Measurements from ENCODE around the gene SANBR.
"Not testable (repeated sequence)": the region's sequence is repeated elsewhere in the genome, so short reads cannot be mapped to it uniquely, and the experiment has no call there.

The SANBR gene

DNA sequence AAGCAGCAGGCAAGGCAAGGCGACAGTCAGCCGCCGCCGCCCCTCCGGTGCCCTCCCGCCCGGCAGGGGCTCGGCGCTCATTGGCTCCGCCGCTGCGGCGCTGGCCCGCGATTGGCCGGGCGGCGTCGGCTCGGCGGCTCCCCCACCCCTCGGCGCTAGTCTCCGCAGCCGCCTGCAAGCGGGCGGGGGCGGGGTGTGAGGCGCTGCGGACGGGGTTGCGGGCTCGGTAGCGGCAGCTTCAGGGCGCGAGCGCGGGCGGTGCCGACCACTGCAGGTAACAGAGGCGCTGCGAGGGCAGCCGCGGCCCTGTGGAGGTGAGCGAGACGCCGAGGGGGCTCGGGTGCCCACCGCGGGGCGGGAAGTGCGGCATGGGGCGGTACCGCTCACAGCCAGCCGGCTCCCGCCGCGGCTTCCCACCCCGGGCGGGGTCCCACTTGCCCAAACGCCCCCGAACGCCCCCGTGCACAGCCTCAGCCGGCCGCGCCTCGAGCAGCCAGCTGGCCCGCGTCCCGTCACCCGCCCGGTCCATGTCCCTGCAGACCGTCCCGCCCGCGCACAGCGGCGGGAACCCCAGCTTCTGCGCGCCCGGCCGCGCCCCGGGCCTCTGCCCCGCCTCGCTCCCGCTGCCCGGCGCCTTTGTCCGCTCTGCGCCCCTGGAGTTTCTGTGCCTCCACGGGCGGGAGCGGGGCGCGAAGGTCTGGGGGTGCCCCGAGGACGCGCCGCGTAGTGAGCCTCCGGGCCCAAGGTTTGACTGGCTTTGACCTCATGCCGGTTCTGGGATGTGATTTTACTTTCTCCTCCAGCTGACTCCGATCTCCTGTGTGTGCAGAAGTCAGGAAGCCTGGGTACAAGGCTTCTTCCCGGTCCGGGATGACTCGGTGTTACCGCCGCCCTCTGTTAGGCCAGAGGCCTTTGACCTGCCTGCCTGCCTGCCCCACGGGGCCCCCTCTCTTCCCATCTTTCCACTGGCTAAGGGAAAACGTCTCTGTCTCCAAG is at the start of gene SANBR:
SANBR (plus strand) TSS at position 158 of the 996 bp plus-strand sequence. CDS start 4,480 bp downstream, outside the sequence.
- peak; percentile 79 for DNase-seq (ENCODE audit: low read depth)

DNA sequence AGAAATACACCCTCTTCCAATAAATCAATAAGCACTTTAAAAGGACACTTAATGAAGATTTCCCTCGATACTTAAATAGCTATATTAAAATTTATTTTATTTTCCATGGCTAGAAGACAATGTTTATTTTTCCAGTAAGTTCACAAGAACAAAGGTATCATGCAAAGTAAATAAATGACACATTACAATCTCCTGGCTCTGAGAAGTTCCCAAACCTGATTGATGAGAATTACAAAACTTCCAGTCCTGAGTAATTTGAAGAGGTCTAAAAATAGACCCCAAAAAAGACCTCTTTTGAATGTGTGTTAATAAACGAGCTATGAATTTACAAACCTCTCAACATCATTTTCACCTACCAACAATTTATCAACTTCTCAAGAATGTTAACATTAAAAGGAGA is 49.7 kb upstream of the SANBR start:
- no peak for DNase-seq (ENCODE audit: low read depth)

DNA sequence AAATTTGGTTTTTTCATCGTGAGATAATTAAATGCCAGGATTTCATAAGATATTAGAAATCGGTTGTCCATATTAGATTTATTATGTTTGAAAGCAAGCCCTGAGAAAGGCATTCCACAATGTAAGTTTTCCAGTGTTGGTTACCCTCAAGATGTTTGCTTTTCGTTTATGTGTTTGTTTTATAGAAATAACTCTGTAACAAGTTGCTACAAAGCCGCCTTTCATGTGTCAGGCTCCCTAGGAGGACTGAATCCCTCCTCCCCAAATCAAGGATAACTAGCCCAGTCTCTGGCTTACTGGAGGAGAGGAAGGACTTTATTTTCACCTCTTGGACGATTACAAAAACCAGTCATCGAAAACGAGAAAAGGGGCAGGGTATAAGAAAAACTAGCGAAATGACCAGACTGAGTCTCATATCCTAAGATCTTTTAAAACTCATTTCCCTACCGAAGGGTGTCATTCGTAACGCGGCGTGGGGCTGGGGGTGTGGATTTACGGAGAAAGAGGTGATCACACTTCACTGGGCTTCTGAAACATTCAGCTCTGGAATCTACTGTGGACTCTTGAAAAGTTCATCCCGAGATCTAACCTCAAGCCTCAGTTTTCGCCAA is 49.2 kb upstream of the SANBR start:
- DNase-seq (ENCODE audit: low read depth), result no peak

DNA sequence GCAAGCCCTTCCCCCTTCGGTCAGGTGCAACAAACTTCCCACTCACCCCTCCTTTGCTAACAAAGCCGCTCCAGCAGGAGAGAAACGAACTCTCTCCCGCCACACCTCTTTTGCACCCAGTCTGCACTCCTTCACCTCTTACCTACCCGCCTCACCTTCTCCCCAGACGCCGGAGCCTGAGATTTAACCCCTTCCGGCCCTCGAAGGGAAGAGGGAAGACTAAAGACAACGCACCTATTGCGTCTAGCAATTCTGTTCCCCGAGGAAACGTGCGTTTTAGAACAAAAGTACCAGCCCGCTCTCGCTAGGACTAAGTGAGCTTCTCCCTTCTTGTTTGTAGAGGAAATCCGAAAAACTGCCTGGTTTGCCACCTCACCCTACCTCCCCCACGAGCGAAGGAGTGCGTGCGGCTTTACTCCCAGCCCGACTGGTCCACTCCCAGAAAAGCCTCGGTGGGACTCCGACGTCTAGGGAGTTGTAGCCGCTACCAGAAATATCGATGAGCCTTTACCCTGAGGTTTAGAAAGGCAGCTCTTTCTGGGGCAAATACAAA is 48.6 kb upstream of the SANBR start:
- DNase-seq (ENCODE audit: low read depth), result peak; percentile 39

DNA sequence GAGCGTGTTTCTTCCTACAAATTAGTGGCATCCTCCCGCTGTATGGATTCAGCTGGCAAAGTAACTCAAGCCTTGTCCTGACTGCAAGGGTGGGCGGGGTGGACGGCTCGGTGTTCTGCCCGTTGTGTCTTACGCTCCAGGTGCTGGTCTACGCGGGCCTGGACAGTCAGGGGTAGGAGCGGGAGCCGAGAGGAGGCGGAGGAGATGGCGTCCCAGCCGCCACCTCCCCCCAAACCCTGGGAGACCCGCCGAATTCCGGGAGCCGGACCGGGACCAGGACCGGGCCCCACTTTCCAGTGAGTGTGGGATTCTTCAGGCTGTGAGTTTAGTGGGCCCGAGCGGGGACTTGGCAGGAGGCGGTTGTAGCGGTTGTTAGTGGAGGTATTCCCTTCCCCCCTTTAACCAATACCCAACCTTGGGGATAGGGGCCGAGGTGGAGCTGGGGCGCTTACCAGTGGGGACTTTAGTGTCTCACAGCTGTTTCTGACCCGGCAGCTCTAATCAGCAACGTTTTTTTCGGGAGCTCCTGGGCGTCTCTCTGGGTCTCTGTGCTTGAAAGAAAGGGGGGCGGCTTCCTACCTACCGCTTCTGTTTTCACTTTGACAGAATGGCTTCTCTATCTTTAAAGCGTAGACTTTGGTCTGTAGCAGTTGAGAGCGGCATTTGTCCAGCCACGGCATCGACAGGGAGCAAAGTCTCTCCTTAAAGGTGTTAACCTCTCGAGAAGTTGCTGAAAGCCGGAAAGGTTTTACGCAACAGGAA is 47.9 kb upstream of the SANBR start, which contains the start of the genes PEX13 and PUS10:
PEX13 (plus strand) TSS at position 165 of the 762 bp plus-strand sequence; CDS start at position 205, 40 bp downstream.
PUS10 (minus strand) TSS at position 700 of the 762 bp plus-strand sequence. CDS start 6,365 bp downstream, outside the sequence.
- DNase-seq (ENCODE audit: low read depth), result peak; percentile 40

DNA sequence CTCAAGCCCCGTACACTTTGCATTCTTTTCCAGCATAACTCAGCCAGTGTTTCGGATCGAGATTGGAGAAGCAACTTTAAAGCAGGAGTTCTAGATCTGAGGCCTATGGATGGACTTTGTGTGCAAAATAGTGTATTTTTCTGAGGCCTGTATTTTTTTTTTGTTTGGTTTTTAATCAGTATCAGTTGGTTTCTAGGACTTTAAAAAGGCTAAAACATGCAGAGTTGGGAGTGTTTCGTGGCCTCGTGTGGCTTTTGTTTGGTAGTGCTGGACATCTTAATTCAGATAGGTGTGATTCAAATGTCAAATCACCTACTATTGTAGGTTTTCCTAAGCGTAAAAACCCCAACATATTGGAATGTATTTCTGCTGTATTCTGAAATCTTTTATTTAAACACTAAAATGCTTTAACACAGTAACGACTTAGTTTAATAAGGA is 47.3 kb upstream of the SANBR start:
- no peak for DNase-seq (ENCODE audit: low read depth)

DNA sequence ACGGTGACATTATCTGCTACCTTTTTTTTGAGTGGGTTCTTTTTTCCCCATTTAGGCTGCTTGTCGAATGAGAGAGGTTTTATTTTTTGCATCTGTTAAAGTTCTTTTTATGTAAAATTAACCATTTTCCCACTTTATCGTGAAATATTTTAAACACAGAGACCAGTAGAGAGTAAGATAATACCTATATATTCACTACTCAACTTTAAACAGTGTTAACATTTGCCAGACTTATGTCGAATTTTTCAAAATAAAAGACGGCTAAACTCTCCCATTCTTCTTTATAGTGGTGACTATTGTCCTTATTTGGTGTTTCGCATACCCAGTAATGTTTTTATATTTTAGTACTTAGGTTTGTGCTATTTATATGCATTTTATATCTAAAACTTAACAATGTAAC is 46.9 kb upstream of the SANBR start:
- DNase-seq (ENCODE audit: low read depth), result no peak

DNA sequence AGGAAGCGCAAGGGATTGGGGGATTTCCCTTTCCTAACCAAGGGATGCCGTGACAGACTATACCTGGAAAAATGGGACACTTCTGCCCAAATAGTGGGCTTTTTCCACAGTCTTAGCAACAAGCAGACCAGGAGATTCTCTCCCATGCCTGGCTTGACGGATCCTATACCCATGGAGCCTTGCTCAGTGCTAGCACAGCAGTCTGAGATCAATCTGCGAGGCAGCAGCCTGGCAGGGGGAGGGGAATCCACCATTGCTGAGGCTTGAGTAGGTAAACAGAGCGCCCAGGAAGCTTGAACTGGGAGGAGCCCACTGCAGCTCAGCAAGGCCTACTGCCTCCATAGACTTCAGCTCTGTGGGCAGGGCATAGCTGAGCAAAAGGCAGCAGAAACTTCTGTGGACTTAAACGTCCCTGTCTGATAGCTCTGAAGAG is 44.4 kb upstream of the SANBR start:
- DNase-seq (ENCODE audit: low read depth), result no peak

DNA sequence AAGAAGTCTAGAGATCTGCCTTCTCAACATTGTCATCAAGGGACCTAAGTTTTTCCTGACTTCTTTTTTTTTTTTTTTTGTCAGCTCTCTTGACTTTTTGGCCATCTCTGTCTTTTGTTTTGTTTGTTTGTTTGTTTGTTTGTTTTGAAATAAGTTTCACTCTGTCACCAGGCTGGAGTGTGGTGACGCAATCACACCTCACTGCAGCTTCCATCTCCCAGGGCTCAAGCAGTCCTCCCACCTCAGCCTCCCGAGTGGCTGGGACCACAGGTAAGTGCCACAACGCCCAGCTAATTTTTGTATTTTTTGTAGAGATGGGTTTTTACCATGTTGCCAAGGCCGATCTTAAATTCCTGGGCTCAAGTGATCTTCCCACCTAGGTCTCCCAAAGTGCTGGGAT is 42.0 kb upstream of the SANBR start:
- DNase-seq (ENCODE audit: low read depth), result no peak

DNA sequence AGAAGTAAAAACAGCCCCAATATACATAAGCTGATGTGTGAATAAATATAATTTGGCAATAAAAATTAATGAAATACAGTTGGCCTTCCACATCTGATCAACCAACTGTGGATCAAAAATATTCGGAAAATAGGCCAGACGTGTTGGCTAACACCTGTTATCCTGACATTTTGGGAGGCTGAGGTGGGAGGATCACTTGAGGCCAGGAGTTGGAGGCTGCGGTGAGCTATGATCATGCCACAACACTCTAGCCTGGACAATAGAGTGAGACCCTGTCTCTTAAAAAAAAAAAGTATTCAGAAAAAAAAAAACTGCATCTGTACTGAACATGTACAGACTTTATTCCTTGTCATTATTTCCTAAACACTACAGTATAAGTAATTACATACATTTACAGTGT is 36.1 kb upstream of the SANBR start:
- DNase-seq (ENCODE audit: low read depth), result no peak

DNA sequence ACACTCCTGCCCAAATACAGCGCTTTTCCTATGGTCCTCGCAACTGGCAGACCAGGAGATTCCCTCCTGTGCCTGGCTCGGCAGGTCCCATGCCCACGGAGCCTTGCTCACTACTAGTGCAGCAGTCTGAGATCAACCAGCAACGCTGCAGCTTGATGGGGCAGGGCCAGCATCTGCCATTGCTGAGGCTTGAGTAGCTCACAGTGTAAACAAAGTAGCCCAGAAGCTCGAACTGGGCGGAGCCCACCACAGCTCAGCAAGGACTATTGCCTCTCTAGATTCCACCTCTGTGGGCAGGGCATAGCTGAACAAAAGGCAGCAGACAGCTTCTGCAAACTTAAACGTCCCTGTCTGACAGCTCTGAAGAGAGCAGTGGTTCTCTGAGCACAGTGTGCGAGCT is 31.1 kb upstream of the SANBR start:
- DNase-seq (ENCODE audit: low read depth), result not testable (repeated sequence)

DNA sequence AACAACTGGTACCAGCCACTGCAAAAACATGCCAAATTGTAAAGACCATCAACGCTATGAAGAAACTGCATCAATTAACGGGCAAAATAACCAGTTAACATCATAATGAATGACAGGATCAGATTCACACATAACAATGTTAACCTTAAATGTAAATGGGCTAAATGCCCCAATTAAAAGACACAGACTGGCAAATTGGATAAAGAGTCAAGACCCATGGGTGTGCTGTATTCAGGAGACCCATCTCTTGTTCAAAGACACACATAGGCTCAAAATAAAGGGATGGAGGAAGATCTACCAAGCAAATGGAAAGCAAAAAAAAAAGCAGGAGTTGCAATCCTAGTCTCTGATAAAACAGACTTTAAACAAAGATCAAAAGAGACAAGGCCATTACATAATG is 29.0 kb upstream of the SANBR start:
- not testable (repeated sequence) for DNase-seq (ENCODE audit: low read depth)

DNA sequence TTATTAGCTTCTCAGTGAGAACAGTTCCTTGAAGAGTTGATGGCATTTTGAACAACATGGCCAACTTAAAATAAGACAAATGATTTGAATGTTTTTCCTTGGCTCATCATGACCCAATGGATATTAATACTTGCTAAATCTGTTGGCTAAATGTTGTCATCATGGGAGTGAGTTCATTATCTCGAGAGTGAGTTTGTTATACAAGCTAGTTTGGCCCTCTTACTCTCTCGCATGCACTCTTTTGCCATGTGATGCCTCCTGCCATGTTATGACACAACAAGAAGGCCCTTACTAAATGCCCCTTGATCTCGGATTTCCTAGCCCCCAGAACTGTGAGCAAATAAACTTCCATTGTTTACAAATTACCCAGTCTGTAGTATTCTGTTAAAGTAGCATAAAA is 22.9 kb upstream of the SANBR start:
- no peak for DNase-seq (ENCODE audit: low read depth)

DNA sequence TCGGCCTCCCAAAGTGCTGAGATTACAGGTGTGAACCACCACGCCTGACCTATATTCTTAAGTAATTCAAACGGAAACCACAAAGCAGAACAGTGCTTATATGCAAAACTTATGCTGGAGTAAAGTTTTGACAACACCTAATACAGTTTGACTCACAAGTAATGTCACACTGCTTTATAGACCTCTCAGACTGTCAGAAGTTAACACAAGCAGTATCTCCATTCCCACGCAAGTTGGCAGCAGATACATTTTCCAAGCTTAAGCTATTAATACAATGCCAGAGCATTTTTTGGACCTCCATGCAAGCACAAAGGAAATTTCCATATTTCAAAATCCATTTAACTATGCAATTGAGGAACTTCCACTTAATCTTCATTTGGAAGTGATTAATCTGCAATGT is 21.0 kb upstream of the SANBR start:
- DNase-seq (ENCODE audit: low read depth), result no peak

DNA sequence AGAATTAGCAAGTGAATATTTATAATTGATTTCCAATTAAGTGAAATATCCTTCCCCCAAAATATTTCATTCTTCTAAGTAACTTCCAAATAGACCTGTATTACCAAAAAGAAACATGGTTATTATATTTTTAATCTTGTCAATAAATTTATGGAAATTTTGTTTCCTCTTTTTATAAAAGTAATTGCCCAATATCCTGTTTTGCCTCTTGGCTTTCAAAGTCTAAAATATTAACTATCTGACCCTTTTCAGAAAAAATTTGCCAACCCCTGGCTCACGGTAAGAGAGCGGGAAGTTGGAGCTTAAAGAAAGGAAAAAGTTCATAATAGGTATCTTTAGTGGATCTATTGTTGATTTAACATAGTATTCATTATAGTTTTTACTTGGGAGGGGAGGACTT is 20.4 kb upstream of the SANBR start:
- no peak for DNase-seq (ENCODE audit: low read depth)

DNA sequence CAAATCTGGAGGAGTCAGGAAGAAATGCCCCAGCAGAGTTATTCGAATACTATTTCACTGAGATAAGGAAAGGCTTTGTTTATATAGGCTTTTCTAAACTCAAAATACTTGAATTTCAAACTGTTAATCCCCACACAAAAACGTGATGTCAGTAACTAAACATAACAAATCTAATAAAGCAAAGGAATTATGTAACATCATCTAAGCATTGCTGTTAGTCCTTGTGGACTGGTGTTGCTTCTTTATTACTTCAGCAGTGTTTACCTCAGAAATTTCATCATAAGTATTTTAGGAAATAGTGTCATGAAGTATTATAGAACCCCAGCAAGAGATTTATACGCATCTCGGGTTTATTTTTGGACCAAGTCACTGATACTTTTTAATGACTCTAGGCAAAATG is 19.7 kb upstream of the SANBR start:
- DNase-seq (ENCODE audit: low read depth), result no peak

DNA sequence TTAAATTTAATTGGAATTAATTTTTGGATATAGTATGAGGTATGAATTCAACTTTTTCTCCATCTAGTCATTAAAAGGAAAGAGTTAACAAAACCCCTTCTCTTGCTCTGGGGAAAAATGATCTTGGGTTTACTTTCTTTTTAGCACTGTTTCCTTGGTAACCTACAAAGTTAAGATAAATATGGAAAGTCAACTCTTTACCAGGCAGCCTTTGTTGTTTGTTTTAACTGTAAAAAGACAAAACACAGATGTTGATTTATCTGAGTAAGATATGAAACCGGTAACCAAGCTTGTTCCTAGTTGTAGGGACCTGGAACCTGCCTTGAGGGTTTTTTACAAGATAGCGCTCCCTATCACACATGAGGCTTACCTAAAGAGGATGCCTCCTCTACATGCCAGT is 10.1 kb upstream of the SANBR start:
- no peak for DNase-seq (ENCODE audit: low read depth)

DNA sequence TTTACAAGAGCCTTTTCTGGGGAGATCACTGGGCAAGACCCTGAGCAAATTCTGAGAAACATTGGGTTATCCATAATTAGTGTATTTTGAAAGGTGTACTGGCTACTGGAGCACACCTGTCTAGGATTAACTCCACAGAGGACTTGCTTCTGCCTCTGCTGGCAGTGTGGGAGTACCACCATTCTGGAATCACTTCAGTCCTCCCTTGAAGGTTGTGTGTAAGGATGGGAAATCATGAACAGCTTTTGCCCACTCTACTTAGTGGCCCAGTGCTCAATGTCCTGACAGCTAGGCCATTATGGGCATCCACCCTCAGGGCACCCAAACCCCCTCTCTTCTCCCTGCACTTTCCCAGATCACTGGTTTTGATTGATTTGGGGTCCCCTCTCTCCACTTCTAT is 8.1 kb upstream of the SANBR start:
- no peak for DNase-seq (ENCODE audit: low read depth)

DNA sequence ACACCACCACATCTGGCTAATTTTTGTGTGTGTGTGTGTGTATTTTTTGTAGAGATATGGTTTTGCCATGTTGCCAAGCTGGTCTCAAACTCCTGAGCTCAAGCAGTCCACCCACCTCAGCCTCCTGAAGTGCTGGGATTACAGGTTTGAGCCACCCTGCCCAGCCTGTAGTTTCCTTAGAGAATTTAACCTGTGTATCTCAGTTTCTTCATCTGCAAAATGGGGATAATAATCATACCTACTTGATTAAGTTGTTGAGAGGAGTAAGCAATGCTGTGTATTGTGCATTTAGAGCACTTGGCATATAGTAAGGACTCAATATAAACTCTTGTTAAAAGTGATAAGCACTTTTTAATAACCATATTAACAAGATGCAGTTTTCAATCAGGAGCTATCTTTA is 6.3 kb upstream of the SANBR start:
- no peak for DNase-seq (ENCODE audit: low read depth)

DNA sequence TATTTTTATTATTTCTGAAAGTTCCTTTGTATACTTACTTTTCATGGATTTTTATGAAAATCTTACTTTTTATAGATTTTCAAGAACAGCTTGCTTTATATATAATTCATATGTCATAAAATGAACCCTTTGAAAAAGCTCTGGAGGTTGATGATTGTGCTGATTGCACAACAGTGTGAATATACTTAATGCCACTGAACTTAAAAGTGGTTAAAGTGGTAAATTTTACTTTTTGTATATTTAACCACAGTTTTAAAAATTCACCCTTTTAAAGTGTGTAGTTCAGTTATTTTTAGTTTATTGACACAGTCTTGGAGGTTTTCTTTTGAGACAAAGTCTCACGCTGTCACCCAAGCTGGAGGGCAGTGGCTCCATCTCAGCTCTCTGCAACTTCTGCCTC is 8.4 kb downstream of the SANBR start:
- no peak for DNase-seq (ENCODE audit: low read depth)

DNA sequence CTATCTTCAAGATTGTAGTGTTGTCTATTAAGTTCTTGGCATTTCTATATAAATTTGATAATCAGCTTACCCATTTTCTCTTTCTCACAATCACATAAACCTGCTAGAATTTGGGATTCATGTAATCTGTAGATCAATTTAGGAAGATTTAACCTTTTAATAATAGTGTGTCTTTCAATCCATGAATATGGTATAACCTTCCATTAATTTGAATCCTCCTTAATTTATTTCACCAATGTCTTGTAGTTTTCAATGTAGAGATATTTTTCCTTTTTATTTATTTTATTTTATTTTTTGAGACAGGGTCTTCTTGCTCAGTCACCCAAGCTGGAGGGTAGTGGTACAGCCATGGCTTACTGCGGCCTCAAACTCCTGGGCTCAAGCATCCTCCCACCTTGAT is 20.2 kb downstream of the SANBR start:
- DNase-seq (ENCODE audit: low read depth), result no peak

DNA sequence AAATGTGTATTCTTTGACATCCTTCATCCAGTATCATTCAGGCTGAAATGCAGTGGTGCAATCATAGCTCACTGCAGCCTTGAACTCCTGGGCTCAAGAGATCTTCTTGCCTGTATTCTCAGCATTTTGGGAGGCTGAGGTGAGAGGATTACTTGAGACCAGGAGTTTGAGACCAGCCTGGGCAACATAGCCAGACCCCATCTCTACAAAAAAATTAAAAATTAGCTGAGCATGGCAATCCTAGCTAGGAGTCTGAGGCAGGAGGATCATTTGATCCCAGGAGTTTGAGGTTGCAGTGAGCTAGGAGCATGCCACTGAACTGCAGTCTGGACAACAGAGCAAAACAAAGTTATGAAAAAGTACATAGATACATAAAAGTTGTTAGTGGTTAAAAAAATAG is 24.1 kb downstream of the SANBR start:
- no peak for DNase-seq (ENCODE audit: low read depth)

All from activated T-helper 1 cell treated with Interleukin-2 at 50 U/mL for 16 hours (primary cell).